GM10266 (cell line): ENCODE results near the gene SLC39A11.

Experiments used
- DNase-seq: peaks from one replicate; pipeline ENCODE4 v3.0.0; 2012; ENCODE audit errors: extremely low spot score
- TF ChIP-seq, protein P1 (sequence below): IDR thresholded peaks from 2 replicates; pipeline ENCODE4 v1.5.1; 2012; ENCODE audit warnings: mild to moderate bottlenecking, low read depth; ENCODE audit not compliant: control insufficient read depth, insufficient read depth; ENCODE audit errors: missing control alignments

SLC39A11 gene, protein sequence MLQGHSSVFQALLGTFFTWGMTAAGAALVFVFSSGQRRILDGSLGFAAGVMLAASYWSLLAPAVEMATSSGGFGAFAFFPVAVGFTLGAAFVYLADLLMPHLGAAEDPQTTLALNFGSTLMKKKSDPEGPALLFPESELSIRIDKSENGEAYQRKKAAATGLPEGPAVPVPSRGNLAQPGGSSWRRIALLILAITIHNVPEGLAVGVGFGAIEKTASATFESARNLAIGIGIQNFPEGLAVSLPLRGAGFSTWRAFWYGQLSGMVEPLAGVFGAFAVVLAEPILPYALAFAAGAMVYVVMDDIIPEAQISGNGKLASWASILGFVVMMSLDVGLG

DNA sequence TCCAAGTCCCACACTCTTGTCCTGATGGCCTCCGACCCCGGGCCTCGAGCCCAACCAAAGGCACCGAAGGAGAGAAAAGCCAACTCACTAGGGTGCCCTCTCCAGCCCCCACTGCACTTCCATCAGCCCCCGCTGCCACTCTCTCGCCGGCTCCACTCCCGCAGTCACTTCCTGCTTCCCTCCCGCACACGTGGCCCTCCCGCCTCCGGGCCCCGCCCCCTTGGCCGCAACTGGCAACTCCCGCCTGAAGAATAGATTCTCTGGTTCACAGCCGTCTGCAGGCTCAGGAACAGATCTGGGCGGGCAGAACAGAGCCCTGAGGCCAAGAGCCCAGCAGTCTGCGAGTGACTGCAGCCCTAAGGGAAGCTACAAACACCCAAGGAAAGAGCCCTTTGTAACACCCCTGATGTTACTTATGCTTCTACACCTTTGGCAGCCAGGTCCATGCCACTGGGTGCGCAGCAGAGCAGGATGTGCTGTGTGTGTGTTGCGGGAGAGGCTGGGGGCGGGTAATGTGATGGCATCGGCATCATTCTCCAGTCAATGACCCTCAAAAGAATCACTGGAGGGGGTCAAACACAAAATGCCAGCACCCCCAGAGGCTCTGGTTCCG, at the start of gene SLC39A11:
Gene SLC39A11, minus strand, starts transcription at position 166 of the 613 bp plus-strand sequence. CDS start 3,924 bp downstream, outside the sequence.
- DNase-seq, result peak; percentile 87
- TF ChIP-seq, protein P1, sequence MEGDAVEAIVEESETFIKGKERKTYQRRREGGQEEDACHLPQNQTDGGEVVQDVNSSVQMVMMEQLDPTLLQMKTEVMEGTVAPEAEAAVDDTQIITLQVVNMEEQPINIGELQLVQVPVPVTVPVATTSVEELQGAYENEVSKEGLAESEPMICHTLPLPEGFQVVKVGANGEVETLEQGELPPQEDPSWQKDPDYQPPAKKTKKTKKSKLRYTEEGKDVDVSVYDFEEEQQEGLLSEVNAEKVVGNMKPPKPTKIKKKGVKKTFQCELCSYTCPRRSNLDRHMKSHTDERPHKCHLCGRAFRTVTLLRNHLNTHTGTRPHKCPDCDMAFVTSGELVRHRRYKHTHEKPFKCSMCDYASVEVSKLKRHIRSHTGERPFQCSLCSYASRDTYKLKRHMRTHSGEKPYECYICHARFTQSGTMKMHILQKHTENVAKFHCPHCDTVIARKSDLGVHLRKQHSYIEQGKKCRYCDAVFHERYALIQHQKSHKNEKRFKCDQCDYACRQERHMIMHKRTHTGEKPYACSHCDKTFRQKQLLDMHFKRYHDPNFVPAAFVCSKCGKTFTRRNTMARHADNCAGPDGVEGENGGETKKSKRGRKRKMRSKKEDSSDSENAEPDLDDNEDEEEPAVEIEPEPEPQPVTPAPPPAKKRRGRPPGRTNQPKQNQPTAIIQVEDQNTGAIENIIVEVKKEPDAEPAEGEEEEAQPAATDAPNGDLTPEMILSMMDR, result no peak

DNA sequence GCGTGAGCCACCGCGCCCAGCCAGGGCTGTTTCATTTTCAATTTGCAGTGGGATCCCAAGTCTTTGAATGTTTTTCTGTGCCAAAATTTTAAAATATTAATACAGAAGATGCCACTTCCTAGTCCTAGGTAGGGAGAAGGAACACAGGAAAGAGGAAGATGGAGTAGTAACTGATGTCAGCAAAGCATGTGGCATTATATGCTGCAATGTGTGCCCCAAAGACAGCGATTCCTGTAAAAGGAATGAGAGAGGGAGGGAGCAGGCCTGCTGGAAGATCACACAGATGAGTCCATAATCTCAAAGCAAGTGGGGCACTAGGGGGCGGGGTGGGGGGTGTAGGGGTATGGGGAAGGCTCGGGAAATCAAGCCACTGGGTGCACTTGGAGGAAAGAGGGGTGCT, 48.9 kb upstream of the SLC39A11 start:
- no peak for DNase-seq

DNA sequence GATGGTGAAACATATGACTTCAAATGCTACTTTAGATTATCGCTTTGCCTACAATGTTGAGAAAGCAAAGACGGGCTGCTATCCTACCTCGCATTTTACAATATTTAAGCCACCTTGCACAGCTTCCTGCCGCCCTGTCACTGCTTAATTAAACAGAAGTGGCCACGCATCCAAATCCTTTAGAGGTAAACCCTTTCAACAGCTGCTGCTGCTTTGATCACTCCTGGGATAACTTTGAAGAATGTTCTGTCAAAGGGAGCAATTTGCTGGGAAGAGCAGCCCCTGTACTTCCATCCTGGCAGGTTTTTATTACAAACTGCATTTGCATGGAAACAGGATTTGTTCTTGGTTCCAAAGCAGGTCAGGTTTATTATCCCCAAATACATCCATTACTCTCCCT, 48.1 kb upstream of the SLC39A11 start:
- DNase-seq, result no peak
- TF ChIP-seq, protein P1, result no peak

More for the DNA sequence above, 48.9 kb upstream of the SLC39A11 start:
- TF ChIP-seq, protein P1, result no peak

DNA sequence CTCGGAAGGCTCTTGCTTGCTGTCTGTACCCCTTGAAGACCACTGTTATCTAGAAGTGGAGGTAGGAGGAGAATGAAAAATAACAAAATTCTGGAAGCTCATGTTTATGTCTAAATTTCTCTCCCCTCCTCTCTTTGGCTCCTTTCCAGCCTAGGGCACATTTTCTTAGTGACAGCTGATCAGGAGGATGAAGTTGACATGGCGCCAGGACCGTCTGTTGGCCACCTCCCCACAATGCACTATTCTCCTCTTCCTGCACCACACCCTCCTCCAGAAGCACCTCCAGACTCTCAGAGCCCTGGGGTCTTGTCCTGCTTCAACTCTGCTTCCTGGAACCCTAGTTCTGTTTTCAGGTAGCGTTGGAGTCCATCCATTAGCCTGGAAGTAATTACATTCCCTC, 46.8 kb upstream of the SLC39A11 start:
- TF ChIP-seq, protein P1, result no peak
- no peak for DNase-seq

DNA sequence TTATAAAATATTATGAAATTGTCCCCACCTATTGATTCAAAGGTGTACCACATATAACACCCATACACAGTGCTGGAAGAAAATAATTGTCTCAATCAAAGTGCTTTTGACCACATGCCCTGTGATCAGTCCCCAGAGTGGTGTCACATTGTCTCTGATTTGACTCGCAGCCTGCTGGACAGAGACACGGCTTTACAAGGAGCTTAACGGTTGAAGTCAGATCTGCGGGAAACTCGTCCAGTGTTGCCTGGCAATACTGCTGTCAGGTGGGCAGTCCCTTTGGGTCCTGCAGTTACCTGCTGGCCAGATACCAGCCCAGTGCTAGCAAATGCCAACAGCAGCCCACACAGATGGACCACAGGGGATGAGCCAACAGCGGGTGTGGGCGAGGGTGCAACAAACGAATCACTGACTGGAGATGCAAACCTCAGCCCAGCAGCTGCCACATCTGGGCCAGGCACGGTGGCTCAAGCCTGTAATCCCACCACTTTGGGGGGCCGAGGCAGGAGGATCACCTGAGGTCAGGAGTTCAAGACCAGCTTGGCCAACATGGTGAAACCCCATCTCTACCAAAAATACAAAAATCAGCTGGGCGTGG, 46.2 kb upstream of the SLC39A11 start:
- DNase-seq, result no peak
- TF ChIP-seq, protein P1, result no peak

DNA sequence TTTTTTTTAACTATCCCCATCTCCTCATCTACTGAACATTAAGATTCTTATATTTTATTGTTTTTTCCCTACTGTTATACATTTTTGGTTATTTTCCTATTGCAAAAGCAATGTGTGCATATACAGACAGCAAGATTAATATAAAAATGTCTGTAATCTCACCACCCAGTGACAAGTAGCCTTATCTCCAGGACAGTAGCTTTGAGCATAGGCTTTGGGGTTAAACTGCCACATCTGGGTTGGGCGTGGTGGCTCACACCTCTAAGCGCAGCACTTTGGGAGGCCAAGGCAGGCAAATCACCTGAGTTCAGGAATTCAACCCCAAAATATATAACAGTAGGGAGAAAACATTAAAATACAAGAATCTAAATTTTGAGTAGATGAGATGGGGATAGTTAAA, 44.9 kb upstream of the SLC39A11 start:
- TF ChIP-seq, protein P1, result no peak
- DNase-seq, result no peak

DNA sequence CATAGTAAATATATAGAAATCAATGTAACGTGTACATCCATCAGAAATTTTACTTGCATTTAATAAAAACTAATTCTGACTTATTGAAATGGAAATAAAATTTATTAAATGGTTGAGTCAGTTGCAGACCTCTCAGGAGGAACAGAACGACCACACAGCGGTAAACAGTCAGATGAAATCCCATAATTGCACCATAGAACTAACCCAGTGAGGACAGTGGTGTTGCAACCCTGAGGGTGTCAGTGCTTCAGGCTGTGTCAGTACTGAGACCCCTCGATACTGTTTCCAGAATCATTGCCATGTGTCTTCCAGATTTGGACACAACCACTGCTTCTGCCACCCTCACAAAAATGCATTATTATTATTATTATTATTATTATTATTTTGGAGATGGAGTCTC, 43.3 kb upstream of the SLC39A11 start:
- TF ChIP-seq, protein P1, result no peak
- no peak for DNase-seq
